GM21529 (cell line): ENCODE results near the gene SLFN5.
"Not testable (repeated sequence)": the region's sequence is repeated elsewhere in the genome, so short reads cannot be mapped to it uniquely, and the experiment has no call there.

Experiments used
- ATAC-seq: cut with Tn5 transposase; IDR thresholded peaks from one replicate; pipeline ENCODE4 v1.9.1; 2021; ENCODE audit not compliant: unreplicated experiment

Gene SLFN5

GRCh38 chr17:35287286-35287811 lies 44.5 kb downstream of the SLFN5 start:
- ATAC-seq, result no peak

- no peak for ATAC-seq
Observed at GRCh38 chr17:35289222-35289621, 46.4 kb downstream of the SLFN5 start.

- no peak for ATAC-seq
Observed at GRCh38 chr17:35291802-35292201, 48.9 kb downstream of the SLFN5 start.

- no peak for ATAC-seq
Observed at GRCh38 chr17:35293151-35293847, 50.4 kb downstream of the SLFN5 start.

- ATAC-seq, result no peak
Observed at GRCh38 chr17:35294756-35295155, 51.9 kb downstream of the SLFN5 start.

GRCh38 chr17:35295686-35296085 lies 52.8 kb downstream of the SLFN5 start:
- ATAC-seq, result no peak

GRCh38 chr17:35297666-35298065 lies 54.8 kb downstream of the SLFN5 start:
- ATAC-seq, result no peak

GRCh38 chr17:35298639-35299038 lies 55.8 kb downstream of the SLFN5 start:
- no peak for ATAC-seq

- no peak for ATAC-seq
Observed at GRCh38 chr17:35299135-35299534, 56.3 kb downstream of the SLFN5 start.

GRCh38 chr17:35309345-35309744 lies 66.5 kb downstream of the SLFN5 start:
- not testable (repeated sequence) for ATAC-seq

- no peak for ATAC-seq
Observed at GRCh38 chr17:35312346-35312745, 69.5 kb downstream of the SLFN5 start.

- peak; percentile 73 for ATAC-seq
Observed at GRCh38 chr17:35312790-35313711, 70.2 kb downstream of the SLFN5 start.

GRCh38 chr17:35313875-35314409 lies 71.1 kb downstream of the SLFN5 start:
- no peak for ATAC-seq

GRCh38 chr17:35314415-35315216 lies 71.7 kb downstream of the SLFN5 start:
- no peak for ATAC-seq

GRCh38 chr17:35315283-35315682 lies 72.4 kb downstream of the SLFN5 start:
- ATAC-seq, result no peak

- ATAC-seq, result no peak
Observed at GRCh38 chr17:35315971-35316370, 73.1 kb downstream of the SLFN5 start.

- no peak for ATAC-seq
Observed at GRCh38 chr17:35322749-35323148, 79.9 kb downstream of the SLFN5 start.
